ENCODE measurements around the gene PDGFB. TPM values are rescaled to one million over a fixed set of nuclear protein-coding genes. Genes with fewer than 3 reads are reported as not detected.

PDGFB gene
- total RNA-seq, 1 donor from 2014 or later = 27.3 TPM

- TF ChIP-seq EZH2 (IDR thresholded peaks at IDR 0.05; ENCODE audit: insufficient read depth, low read length) (no peak), CTCF (IDR thresholded peaks at IDR 0.05; ENCODE audit: insufficient read depth, low read depth, low read length) (no peak)
- DNase-seq (ENCODE audit: low read depth) (no peak), FAIRE-seq (no peak)
- H3K9me3 Mint-ChIP-seq (ENCODE audit: unreplicated experiment) = no peaks in the 10 kb centered on the region
- no peak overlapping the region for H3K27ac ChIP-seq (ENCODE audit: low read depth, low read length)
- H3K4me1 Mint-ChIP-seq (ENCODE audit: low read depth, unreplicated experiment) = peaks cover 21% of the 10 kb centered on the region
- H4K20me1 ChIP-seq (ENCODE audit: insufficient read depth, low read length) = no peaks in the 10 kb centered on the region
- H3K4me3 Mint-ChIP-seq (ENCODE audit: unreplicated experiment) = no peak overlapping the region
- H3K4me2 ChIP-seq (ENCODE audit: low read length) = no peak overlapping the region
- no peaks in the 10 kb centered on the region for H3K27me3 ChIP-seq (ENCODE audit: insufficient read depth, low read length)
- no peaks in the 10 kb centered on the region for H3K79me2 ChIP-seq (ENCODE audit: insufficient read depth, low read length)
- no peak overlapping the region for H2AFZ ChIP-seq (ENCODE audit: low read depth, low read length)
- H3K9ac ChIP-seq (ENCODE audit: low read length) = no peak overlapping the region
- no peak overlapping the region for H3K4me3 ChIP-seq (ENCODE audit: insufficient read depth, low read depth, low read length)
- H3K36me3 ChIP-seq (ENCODE audit: insufficient read depth, low read length) = no peaks in the 10 kb centered on the region
- no peaks in the 10 kb centered on the region for H3K9me3 ChIP-seq (ENCODE audit: insufficient read depth, low read depth, low read length)
- peaks cover 21% of the 10 kb centered on the region for H3K4me1 ChIP-seq (ENCODE audit: insufficient read depth, low read length)
- H3K27ac Mint-ChIP-seq (ENCODE audit: unreplicated experiment) = no peak overlapping the region
- H3K27me3 Mint-ChIP-seq (ENCODE audit: low read depth, unreplicated experiment) = no peaks in the 10 kb centered on the region
- H3K36me3 Mint-ChIP-seq (ENCODE audit: low read depth, unreplicated experiment) = peaks cover 16% of the 10 kb centered on the region
Measured at GRCh38 chr22:39229688-39230260, 15.0 kb downstream of the PDGFB start.

GRCh38 chr22:39229075-39229474 is 15.7 kb downstream of the PDGFB start:
- Histone ChIP-seq H3K27me3 (ENCODE audit: insufficient read depth, low read length) (no peaks in the 10 kb centered on the region), H3K79me2 (ENCODE audit: insufficient read depth, low read length) (no peaks in the 10 kb centered on the region), H3K9me3 (ENCODE audit: insufficient read depth, low read depth, low read length) (no peaks in the 10 kb centered on the region), H4K20me1 (ENCODE audit: insufficient read depth, low read length) (no peaks in the 10 kb centered on the region), H3K36me3 (ENCODE audit: insufficient read depth, low read length) (no peaks in the 10 kb centered on the region), H3K4me3 (ENCODE audit: insufficient read depth, low read depth, low read length) (no peak overlapping the region), H3K9ac (ENCODE audit: low read length) (no peak overlapping the region), H3K4me2 (ENCODE audit: low read length) (no peak overlapping the region), H3K4me1 (ENCODE audit: insufficient read depth, low read length) (peaks cover 14% of the 10 kb centered on the region), H2AFZ (ENCODE audit: low read depth, low read length) (no peak overlapping the region), H3K27ac (ENCODE audit: low read depth, low read length) (no peak overlapping the region)
- H3K27ac Mint-ChIP-seq (ENCODE audit: unreplicated experiment) = no peak overlapping the region
- H3K4me1 Mint-ChIP-seq (ENCODE audit: low read depth, unreplicated experiment) = peaks cover 16% of the 10 kb centered on the region
- H3K9me3 Mint-ChIP-seq (ENCODE audit: unreplicated experiment) = no peaks in the 10 kb centered on the region
- no peak for DNase-seq (ENCODE audit: low read depth)
- H3K36me3 Mint-ChIP-seq (ENCODE audit: low read depth, unreplicated experiment) = peaks cover 20% of the 10 kb centered on the region
- FAIRE-seq = no peak
- no peaks in the 10 kb centered on the region for H3K27me3 Mint-ChIP-seq (ENCODE audit: low read depth, unreplicated experiment)
- TF ChIP-seq CTCF (IDR thresholded peaks at IDR 0.05; ENCODE audit: insufficient read depth, low read depth, low read length) = no peak
- no peak overlapping the region for H3K4me3 Mint-ChIP-seq (ENCODE audit: unreplicated experiment)

- H3K4me1 ChIP-seq (ENCODE audit: insufficient read depth, low read length) = peaks cover 5% of the 10 kb centered on the region
- H3K79me2 ChIP-seq (ENCODE audit: insufficient read depth, low read length) = no peaks in the 10 kb centered on the region
- TF ChIP-seq CTCF (IDR thresholded peaks at IDR 0.05; ENCODE audit: insufficient read depth, low read depth, low read length) = no peak
- no peak for TF ChIP-seq EZH2 (IDR thresholded peaks at IDR 0.05; ENCODE audit: insufficient read depth, low read length)
- no peak for FAIRE-seq
- no peak overlapping the region for H3K4me3 ChIP-seq (ENCODE audit: insufficient read depth, low read depth, low read length)
- H3K9ac ChIP-seq (ENCODE audit: low read length) = no peak overlapping the region
- no peak overlapping the region for H3K27ac ChIP-seq (ENCODE audit: low read depth, low read length)
- no peak overlapping the region for H3K4me2 ChIP-seq (ENCODE audit: low read length)
- H2AFZ ChIP-seq (ENCODE audit: low read depth, low read length) = no peak overlapping the region
- no peak for DNase-seq (ENCODE audit: low read depth)
- H3K27me3 ChIP-seq (ENCODE audit: insufficient read depth, low read length) = no peaks in the 10 kb centered on the region
- H3K27me3 Mint-ChIP-seq (ENCODE audit: low read depth, unreplicated experiment) = no peaks in the 10 kb centered on the region
- peaks cover 8% of the 10 kb centered on the region for H3K4me1 Mint-ChIP-seq (ENCODE audit: low read depth, unreplicated experiment)
- peaks cover 23% of the 10 kb centered on the region for H3K36me3 Mint-ChIP-seq (ENCODE audit: low read depth, unreplicated experiment)
- H4K20me1 ChIP-seq (ENCODE audit: insufficient read depth, low read length) = no peaks in the 10 kb centered on the region
- no peaks in the 10 kb centered on the region for H3K9me3 Mint-ChIP-seq (ENCODE audit: unreplicated experiment)
- no peak overlapping the region for H3K4me3 Mint-ChIP-seq (ENCODE audit: unreplicated experiment)
- H3K27ac Mint-ChIP-seq (ENCODE audit: unreplicated experiment) = no peak overlapping the region
- no peaks in the 10 kb centered on the region for H3K9me3 ChIP-seq (ENCODE audit: insufficient read depth, low read depth, low read length)
- no peaks in the 10 kb centered on the region for H3K36me3 ChIP-seq (ENCODE audit: insufficient read depth, low read length)
Measured at GRCh38 chr22:39227542-39228272, 17.1 kb downstream of the PDGFB start.
